Measurements from ENCODE around the gene WBP1.
A peak's percentile ranks its signal among the peaks of the same experiment; 100 is the strongest.

- peak; percentile 54; the same call in 1 of the 2 replicates for TF ChIP-seq CTCF (IDR thresholded peaks at IDR 0.05; ENCODE audit: low read length)
- no peak for TF ChIP-seq EZH2 (IDR thresholded peaks at IDR 0.05; ENCODE audit: borderline replicate concordance, low read length)
Observed at GRCh38 chr2:74461187-74462053, 3.2 kb downstream of the WBP1 start.

All from OCI-LY1 (cell line).